Naive thymus-derived CD4-positive, alpha-beta T cell (primary cell): ENCODE measurements around the gene ZNF841. TPM values are rescaled to one million over a fixed set of nuclear protein-coding genes. Genes with fewer than 3 reads are reported as not detected.
"Not testable (repeated sequence)": the region's sequence is repeated elsewhere in the genome, so short reads cannot be mapped to it uniquely, and the experiment has no call there.

Experiments used
- ATAC-seq: fragments of 150-1000 bp; cut with Tn5 transposase; 2 replicates; pipeline ENCODE4 v1.10.0; 2021; ENCODE audit warnings: mild to moderate bottlenecking, moderate library complexity
- CTCF ChIA-PET: fragments of 350-600 bp; sonication (Branson Sonifier 250); formaldehyde crosslinking; loops from one replicate; lab custom pipeline; 2021; ENCODE audit warnings: antibody characterized with exemption; lab: Charles Lee
- POLR2A ChIA-PET: fragments of 350-600 bp; sonication (Branson Sonifier 250); formaldehyde crosslinking; loops from one replicate; lab custom pipeline; 2021; ENCODE audit warnings: antibody characterized with exemption, inconsistent platforms; lab: Charles Lee
- DNase-seq, 9 donors: peaks; one replicate each; pipeline versions ENCODE4 v3.0.0 to v3.0.0-alpha.2; 2020 to 2022; ENCODE audit warnings: mixed read lengths in 1 of 9
- H3K27ac ChIP-seq: one replicate; pipeline ENCODE4 v1.7.0; 2013; ENCODE audit warnings: mild to moderate bottlenecking, low read depth, low read length, moderate library complexity
- H3K27me3 ChIP-seq, 2 donors: one replicate each; pipeline ENCODE4 v1.7.0; 2013; ENCODE audit warnings: low read length in 2 of 2, mild to moderate bottlenecking in 2 of 2, moderate library complexity in 2 of 2; ENCODE audit not compliant: control insufficient read depth in 2 of 2, insufficient read depth in 2 of 2
- H3K36me3 ChIP-seq, 3 experiments: 1 replicate in 2 of 3; 2 replicates in 1 of 3; pipeline ENCODE4 v1.7.0; 2013; ENCODE audit warnings: low read length in 3 of 3, mild to moderate bottlenecking in 3 of 3, moderate library complexity in 1 of 3; ENCODE audit not compliant: insufficient read depth in 3 of 3, control insufficient read depth in 2 of 3
- H3K4me1 ChIP-seq, 2 donors: one replicate each; pipeline ENCODE4 v1.7.0; 2013; ENCODE audit warnings: low read length in 2 of 2, mild to moderate bottlenecking in 2 of 2, moderate library complexity in 1 of 2; ENCODE audit not compliant: control insufficient read depth in 2 of 2, insufficient read depth in 2 of 2
- H3K4me3 ChIP-seq: 2 replicates; pipeline ENCODE4 v1.7.0; 2013; ENCODE audit warnings: mild to moderate bottlenecking, low read length
- H3K9me3 ChIP-seq, 3 experiments: 1 replicate in 2 of 3; 2 replicates in 1 of 3; pipeline ENCODE4 v1.7.0; 2013; ENCODE audit warnings: low read length in 3 of 3; ENCODE audit not compliant: control insufficient read depth in 2 of 3
- H3K27ac Mint-ChIP-seq, 9 donors: one replicate each; pipeline ENCODE4 v1.8.0; 2020 to 2022; ENCODE audit warnings: mixed read lengths in 9 of 9, mild to moderate bottlenecking in 8 of 9, moderate library complexity in 5 of 9, inconsistent platforms in 2 of 9
- H3K27me3 Mint-ChIP-seq, 5 donors: one replicate each; pipeline ENCODE4 v1.8.0; 2021 to 2022; ENCODE audit warnings: mixed read lengths in 5 of 5, mild to moderate bottlenecking in 1 of 5
- H3K36me3 Mint-ChIP-seq, 5 donors: one replicate each; pipeline ENCODE4 v1.8.0; 2020 to 2022; ENCODE audit warnings: mixed read lengths in 5 of 5, mild to moderate bottlenecking in 3 of 5, inconsistent platforms in 1 of 5
- H3K4me1 Mint-ChIP-seq, 7 donors: one replicate each; pipeline ENCODE4 v1.8.0; 2020 to 2022; ENCODE audit warnings: mixed read lengths in 7 of 7, mild to moderate bottlenecking in 3 of 7, inconsistent platforms in 1 of 7
- H3K4me3 Mint-ChIP-seq, 10 donors: one replicate each; pipeline ENCODE4 v1.8.0; 2020 to 2022; ENCODE audit warnings: mild to moderate bottlenecking in 10 of 10, mixed read lengths in 10 of 10, moderate library complexity in 6 of 10, inconsistent platforms in 2 of 10
- H3K9me3 Mint-ChIP-seq, 11 donors: one replicate each; pipeline ENCODE4 v1.8.0; 2020 to 2022; ENCODE audit warnings: mixed read lengths in 11 of 11, mild to moderate bottlenecking in 4 of 11, inconsistent platforms in 1 of 11, moderate library complexity in 1 of 11
- intact Hi-C, 2 donors: fragments of 100-400 bp; cut with micrococcal nuclease; formaldehyde crosslinking; loops; one replicate each; pipeline ENCODE4 v1.15.1; 2023
- polyA plus RNA-seq, 2 donors: library from polyadenylated mRNA; unstranded; fragments of 300-500 nt; fragmentation: Illumina TruSeq; gene quantifications; one replicate each; pipeline ENCODE4 v1.2.3, GENCODE V29; 2021
- total RNA-seq, 6 experiments: library from RNA in 5 of 6; stranded (reverse) in 5 of 6; gene quantifications; 1 replicate in 5 of 6; 2 replicates in 1 of 6; pipeline ENCODE4 v1.2.3 and lab custom pipeline; 2021 to 2026

The ZNF841 gene
- total and polyA plus RNA-seq, 7 experiments from 2014 or later: 3.1 to 43.5 (median 27.3) TPM

- no peaks in the 10 kb centered on the region for H3K27me3 Mint-ChIP-seq
- DNase-seq (no peak), ATAC-seq (no peak)
- Histone ChIP-seq H3K27me3 (no peaks in the 10 kb centered on the region), H3K4me1 (no peaks in the 10 kb centered on the region), H3K36me3 (peaks cover 15 to 55% (median 26%) of the 10 kb centered on the region in 3 experiments), H3K9me3 (peaks cover 31 to 95% (median 56%) of the 10 kb centered on the region in 3 experiments), H3K4me3 (no peak overlapping the region), H3K27ac (no peak overlapping the region)
- no peak overlapping the region for H3K27ac Mint-ChIP-seq
- ChIA-PET CTCF (no interaction called here), POLR2A (no interaction called here)
- no peaks in the 10 kb centered on the region for H3K4me1 Mint-ChIP-seq
- no peak overlapping the region for H3K4me3 Mint-ChIP-seq
- H3K36me3 Mint-ChIP-seq: peaks cover 40 to 80% (median 67%) of the 10 kb centered on the region in 5 donors
- intact Hi-C loops: no loop called here
- peaks cover 10 to 98% (median 80%) of the 10 kb centered on the region in 11 donors for H3K9me3 Mint-ChIP-seq
Observed at GRCh38 chr19:52065399-52065798, 30.2 kb downstream of the ZNF841 start.

DNA sequence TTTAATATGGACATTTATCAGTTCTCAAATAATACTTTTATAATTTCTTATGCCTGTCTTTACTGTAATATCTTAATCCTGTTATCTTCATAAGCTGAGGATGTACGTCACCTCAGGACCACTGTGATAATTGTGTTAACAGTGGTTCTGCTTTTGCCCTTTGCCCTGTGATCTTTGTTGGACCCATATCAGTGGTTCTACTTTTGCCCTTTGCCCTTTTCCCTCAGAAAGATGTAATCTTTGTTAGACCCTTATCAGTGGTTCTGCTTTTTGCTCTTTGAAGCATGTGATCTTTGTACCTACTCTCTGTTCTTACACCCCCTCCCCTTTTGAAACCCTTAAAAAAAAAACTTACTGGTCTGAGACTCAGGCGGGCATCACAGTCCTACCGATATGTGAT lies 39.1 kb downstream of the ZNF841 start:
- H3K27ac Mint-ChIP-seq, H3K27ac ChIP-seq, intact Hi-C loops, H3K4me1 Mint-ChIP-seq, DNase-seq, H3K4me3 ChIP-seq, ATAC-seq, H3K4me3 Mint-ChIP-seq, H3K27me3 Mint-ChIP-seq, H3K4me1 ChIP-seq, CTCF ChIA-PET, H3K27me3 ChIP-seq, POLR2A ChIA-PET, H3K36me3 ChIP-seq: not testable (repeated sequence)
- Mint-ChIP-seq H3K36me3 (peaks cover 32 to 60% (median 51%) of the 10 kb centered on the region in 5 donors), H3K9me3 (peaks cover 17 to 99% (median 75%) of the 10 kb centered on the region in 11 donors)
- peaks cover 0 to 44% (median 15%) of the 10 kb centered on the region in 3 experiments for H3K9me3 ChIP-seq

DNA sequence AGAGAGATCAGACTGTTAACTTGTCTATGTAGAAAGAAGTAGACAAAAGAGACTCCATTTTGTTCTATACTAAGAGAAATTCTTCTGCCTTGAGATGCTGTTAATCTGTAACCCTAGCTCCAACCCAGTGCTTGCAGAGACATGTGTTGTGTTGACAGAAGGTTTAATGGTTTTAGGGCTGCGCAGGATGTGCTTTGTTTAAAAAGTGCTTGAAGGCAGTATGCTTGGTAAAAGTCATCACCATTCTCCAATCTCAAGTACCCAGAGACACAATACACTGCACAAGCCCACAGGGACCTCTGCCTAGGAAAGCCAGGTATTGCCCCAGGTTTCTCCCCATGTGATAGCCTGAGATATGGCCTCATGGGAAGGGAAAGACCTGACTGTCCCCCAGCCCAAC lies 43.8 kb downstream of the ZNF841 start:
- Mint-ChIP-seq H3K36me3 (peaks cover 35 to 67% (median 44%) of the 10 kb centered on the region in 5 donors), H3K4me1 (peaks cover 6 to 31% (median 22%) of the 10 kb centered on the region in 7 donors), H3K9me3 (peaks cover 11 to 97% (median 51%) of the 10 kb centered on the region in 11 donors), H3K27ac (peak overlapping the region in 1 of 9 donors; percentile 76)
- ATAC-seq, H3K27ac ChIP-seq, H3K27me3 Mint-ChIP-seq, H3K4me3 ChIP-seq, intact Hi-C loops, CTCF ChIA-PET, H3K4me1 ChIP-seq, H3K27me3 ChIP-seq, H3K4me3 Mint-ChIP-seq, POLR2A ChIA-PET, DNase-seq: not testable (repeated sequence)
- peaks cover 0 to 10% (median 1%) of the 10 kb centered on the region in 3 experiments for H3K36me3 ChIP-seq
- H3K9me3 ChIP-seq: peaks cover 0 to 23% (median 0%) of the 10 kb centered on the region in 3 experiments

DNA sequence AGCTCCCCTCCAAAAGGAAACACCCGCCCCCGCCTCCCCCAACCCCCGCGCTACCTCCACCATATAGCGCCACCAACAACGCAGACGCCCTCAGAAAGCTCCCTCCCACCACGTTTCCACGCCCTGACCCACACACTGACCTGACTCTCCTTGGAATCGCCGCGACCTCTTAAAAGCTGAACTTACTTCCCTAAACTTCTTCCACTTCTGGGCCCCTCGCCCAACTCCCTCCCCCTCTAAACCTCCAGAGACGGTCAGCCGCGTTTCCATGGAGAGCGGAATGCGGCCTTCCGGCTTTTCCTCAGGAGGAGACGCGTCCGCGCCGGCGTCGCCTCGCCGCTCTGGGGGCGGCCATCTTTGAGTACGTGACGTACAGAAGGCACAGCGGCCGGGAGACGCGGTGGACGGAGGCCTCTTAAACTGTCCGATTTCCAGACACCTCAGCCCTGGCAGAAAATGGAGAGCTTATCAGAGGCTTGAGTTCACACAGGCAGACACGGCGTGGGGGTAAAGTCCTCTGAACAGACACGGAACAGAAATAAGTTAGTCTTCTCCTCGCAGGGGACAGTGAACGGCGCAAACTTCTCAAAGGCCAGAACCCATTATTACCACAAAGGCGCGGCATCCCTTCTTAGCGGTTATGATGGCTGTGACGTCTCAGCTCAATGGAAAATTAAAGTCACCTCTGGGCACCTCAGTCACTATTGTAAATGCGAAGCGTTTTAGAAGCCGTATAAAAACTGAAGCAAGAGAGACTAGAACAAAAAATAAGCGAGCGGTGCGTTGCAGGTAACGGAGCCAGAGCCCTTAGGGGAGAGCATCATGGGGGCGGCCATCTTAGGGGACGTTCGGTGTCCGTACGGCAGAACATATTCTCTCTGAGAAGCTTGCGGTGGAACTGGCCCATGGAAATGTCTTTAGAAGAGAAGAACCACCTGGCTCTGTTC lies 46.7 kb downstream of the ZNF841 start, which contains the start of gene ZNF432:
ZNF432 (minus strand) TSS at position 284 of the 947 bp plus-strand sequence. CDS start 1,970 bp downstream, outside the sequence.
- peaks cover 0 to 7% of the 10 kb centered on the region in 2 donors for H3K4me1 ChIP-seq
- peak within 1 kb of the TSS; percentile 97 for H3K27ac ChIP-seq
- ChIA-PET POLR2A (interaction anchor here (0.6 to 2.1 kb wide), 14 partner anchors 13 to 1472 kb away, joined by 3 to 25 read pairs (median 3); partner anchors contain the start of genes PPP2R1A, ZNF347, ZNF614 and ZNF615), CTCF (interaction anchor here (0.7 to 1.6 kb wide), 3 partner anchors 39 to 188 kb away, joined by 3 to 4 read pairs (median 4); no protein-coding TSS in a partner anchor)
- DNase-seq: peak; percentile 75 to 87 (median 82)
- Mint-ChIP-seq H3K36me3 (peaks cover 33 to 71% (median 53%) of the 10 kb centered on the region in 5 donors), H3K27ac (peak within 1 kb of the TSS; percentile 97 to 99 (median 99)), H3K9me3 (peaks cover 3 to 91% (median 45%) of the 10 kb centered on the region in 11 donors), H3K4me3 (peak within 1 kb of the TSS; percentile 95 to 100 (median 98)), H3K4me1 (peaks cover 10 to 43% (median 25%) of the 10 kb centered on the region in 7 donors), H3K27me3 (no peaks in the 10 kb centered on the region)
- ATAC-seq: peak; percentile 92
- no peaks in the 10 kb centered on the region for H3K27me3 ChIP-seq
- H3K4me3 ChIP-seq: peak within 1 kb of the TSS; percentile 78
- H3K36me3 ChIP-seq: peaks cover 3 to 31% (median 10%) of the 10 kb centered on the region in 3 experiments
- peaks cover 0 to 23% (median 11%) of the 10 kb centered on the region in 3 experiments for H3K9me3 ChIP-seq
- intact Hi-C loops: loop anchor here (1.0 to 10.0 kb wide), 15 partner anchors 21 to 1472 kb away; partner anchors contain the start of genes ZNF350 (in 2 of the 2), ZNF613 (in 2 of the 2), ZNF614 (in 2 of the 2) and ZNF615 (in 2 of the 2)

DNA sequence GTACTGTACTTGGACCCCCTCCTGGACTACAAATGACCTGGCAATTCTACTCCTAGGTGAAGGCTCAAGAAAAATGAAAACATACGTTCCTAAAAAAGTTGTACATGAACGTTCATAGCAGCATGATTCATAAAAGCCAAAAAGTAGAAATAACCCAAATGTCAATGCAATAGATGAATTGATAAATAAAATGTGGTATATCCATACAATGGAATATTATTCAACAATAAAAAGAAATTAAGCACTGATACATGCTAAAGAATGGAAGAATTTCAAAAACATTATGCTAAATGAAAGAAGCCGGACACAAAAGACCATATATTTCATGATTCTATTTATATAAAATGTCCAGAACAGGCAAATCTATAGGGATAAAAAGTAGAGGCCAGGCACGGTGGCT lies 56.4 kb downstream of the ZNF841 start:
- Histone ChIP-seq H3K9me3 (peaks cover 16 to 75% (median 30%) of the 10 kb centered on the region in 3 experiments), H3K4me3 (peak overlapping the region; percentile 3), H3K4me1 (no peaks in the 10 kb centered on the region), H3K27me3 (no peaks in the 10 kb centered on the region), H3K27ac (no peak overlapping the region), H3K36me3 (peaks cover 54 to 91% (median 65%) of the 10 kb centered on the region in 3 experiments)
- DNase-seq: no peak
- H3K27me3 Mint-ChIP-seq: no peaks in the 10 kb centered on the region
- no peak overlapping the region for H3K4me3 Mint-ChIP-seq
- H3K4me1 Mint-ChIP-seq: no peaks in the 10 kb centered on the region
- ChIA-PET CTCF (no interaction called here), POLR2A (no interaction called here)
- H3K27ac Mint-ChIP-seq: no peak overlapping the region
- H3K36me3 Mint-ChIP-seq: peaks cover 51 to 94% (median 92%) of the 10 kb centered on the region in 5 donors
- intact Hi-C loops: no loop called here
- ATAC-seq: no peak
- peaks cover 7 to 97% (median 67%) of the 10 kb centered on the region in 11 donors for H3K9me3 Mint-ChIP-seq

DNA sequence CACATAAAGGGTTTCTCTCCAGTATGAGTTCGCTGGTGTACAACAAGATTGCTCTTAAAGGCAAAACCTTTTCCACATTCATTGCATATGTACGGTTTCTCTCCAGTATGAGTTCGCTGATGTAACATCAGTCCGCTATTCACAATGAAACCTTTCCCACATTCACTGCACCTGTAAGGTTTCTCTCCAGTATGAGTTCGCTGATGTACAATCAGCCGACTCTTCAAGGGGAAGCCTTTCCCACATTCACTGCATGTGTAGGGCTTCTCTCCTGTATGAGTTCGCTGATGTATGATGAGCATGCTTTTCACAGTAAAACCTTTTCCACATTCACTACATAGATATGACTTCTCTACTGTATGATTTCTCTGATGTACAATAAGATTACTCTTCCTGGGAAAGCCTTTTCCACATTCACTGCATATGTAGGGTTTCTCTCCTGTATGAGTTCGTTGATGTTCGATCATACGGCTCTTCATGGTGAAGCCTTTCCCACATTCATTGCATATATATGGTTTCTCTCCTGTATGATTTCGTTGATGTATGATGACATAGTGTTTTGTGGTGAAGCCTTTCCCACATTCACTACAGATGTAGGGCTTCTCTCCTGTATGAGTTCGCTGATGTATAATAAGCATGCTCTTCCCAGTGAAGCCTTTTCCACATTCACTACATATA lies 61.4 kb downstream of the ZNF841 start:
- POLR2A ChIA-PET: no interaction called here
- Mint-ChIP-seq H3K4me1 (no peaks in the 10 kb centered on the region), H3K27me3 (no peaks in the 10 kb centered on the region), H3K4me3 (no peak overlapping the region), H3K36me3 (peaks cover 37 to 84% (median 54%) of the 10 kb centered on the region in 5 donors), H3K27ac (no peak overlapping the region), H3K9me3 (peaks cover 4 to 93% (median 65%) of the 10 kb centered on the region in 11 donors)
- H3K27me3 ChIP-seq: no peaks in the 10 kb centered on the region
- CTCF ChIA-PET: no interaction called here
- DNase-seq (no peak), ATAC-seq (no peak)
- peaks cover 45 to 51% (median 46%) of the 10 kb centered on the region in 3 experiments for H3K36me3 ChIP-seq
- no peak overlapping the region for H3K27ac ChIP-seq
- intact Hi-C loops: no loop called here
- H3K4me3 ChIP-seq: peak overlapping the region; percentile 24
- no peaks in the 10 kb centered on the region for H3K4me1 ChIP-seq
- peaks cover 27 to 86% (median 43%) of the 10 kb centered on the region in 3 experiments for H3K9me3 ChIP-seq
